ENCODE data around the gene ROBO3.

DNA sequence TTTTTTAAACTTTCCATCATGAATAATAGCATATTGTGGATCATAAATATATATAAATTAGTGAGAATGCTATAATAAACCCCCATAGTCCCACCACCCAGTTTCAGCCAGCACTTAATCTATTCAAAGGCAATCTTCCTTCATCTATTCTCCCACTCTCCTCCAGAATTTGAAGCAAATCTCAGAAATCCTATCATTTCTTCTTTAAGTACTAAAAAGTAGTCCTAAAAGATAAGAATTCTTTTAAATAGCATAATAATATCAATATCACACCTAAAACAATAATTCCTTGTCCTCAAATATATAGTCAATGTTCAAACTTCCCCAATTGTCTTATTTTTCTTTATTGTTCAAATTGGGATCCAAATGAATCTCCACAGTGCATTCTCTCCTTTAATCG lies 24.6 kb upstream of the ROBO3 start:
- TF ChIP-seq, protein P1, sequence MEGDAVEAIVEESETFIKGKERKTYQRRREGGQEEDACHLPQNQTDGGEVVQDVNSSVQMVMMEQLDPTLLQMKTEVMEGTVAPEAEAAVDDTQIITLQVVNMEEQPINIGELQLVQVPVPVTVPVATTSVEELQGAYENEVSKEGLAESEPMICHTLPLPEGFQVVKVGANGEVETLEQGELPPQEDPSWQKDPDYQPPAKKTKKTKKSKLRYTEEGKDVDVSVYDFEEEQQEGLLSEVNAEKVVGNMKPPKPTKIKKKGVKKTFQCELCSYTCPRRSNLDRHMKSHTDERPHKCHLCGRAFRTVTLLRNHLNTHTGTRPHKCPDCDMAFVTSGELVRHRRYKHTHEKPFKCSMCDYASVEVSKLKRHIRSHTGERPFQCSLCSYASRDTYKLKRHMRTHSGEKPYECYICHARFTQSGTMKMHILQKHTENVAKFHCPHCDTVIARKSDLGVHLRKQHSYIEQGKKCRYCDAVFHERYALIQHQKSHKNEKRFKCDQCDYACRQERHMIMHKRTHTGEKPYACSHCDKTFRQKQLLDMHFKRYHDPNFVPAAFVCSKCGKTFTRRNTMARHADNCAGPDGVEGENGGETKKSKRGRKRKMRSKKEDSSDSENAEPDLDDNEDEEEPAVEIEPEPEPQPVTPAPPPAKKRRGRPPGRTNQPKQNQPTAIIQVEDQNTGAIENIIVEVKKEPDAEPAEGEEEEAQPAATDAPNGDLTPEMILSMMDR (IDR thresholded peaks at IDR 0.05; ENCODE audit: low read length) = no peak
- no peak for TF ChIP-seq EZH2 (IDR thresholded peaks at IDR 0.05; ENCODE audit: borderline replicate concordance, low read length)

All from OCI-LY1 (cell line).